H1 (cell line): ENCODE data around the gene NCAM1. TPM values are rescaled to one million over a fixed set of nuclear protein-coding genes. Genes with fewer than 3 reads are reported as not detected.

Experiments used
- CREB1 ChIP-seq: IDR thresholded peaks from 2 replicates; pipeline ENCODE4 v1.6.1; 2012; ENCODE audit warnings: inconsistent platforms
- RBBP5 ChIP-seq: IDR thresholded peaks from 2 replicates; pipeline ENCODE4 v1.7.1; 2012; ENCODE audit warnings: low read depth, mild to moderate bottlenecking, inconsistent platforms, low read length, moderate library complexity, borderline replicate concordance
- RFX5 ChIP-seq: IDR thresholded peaks from 2 replicates; pipeline ENCODE4 v1.6.1; 2011; ENCODE audit warnings: low read depth, low read length, improper control_type of control experiment, borderline replicate concordance
- SAP30 ChIP-seq: fragments of 300-600 bp; sonication (generic); IDR thresholded peaks from 2 replicates; pipeline ENCODE4 v1.7.1; 2012; ENCODE audit warnings: low read length, moderate library complexity, mild to moderate bottlenecking, inconsistent platforms; ENCODE audit not compliant: insufficient read depth, insufficient replicate concordance
- SRF ChIP-seq: IDR thresholded peaks from 2 replicates; pipeline ENCODE4 v1.6.1; 2011; ENCODE audit warnings: mild to moderate bottlenecking, low read depth, low read length, moderate library complexity
- TAF7 ChIP-seq: optimal IDR thresholded peaks from 2 replicates; pipeline ENCODE3; 2011; ENCODE audit warnings: low read depth, mild to moderate bottlenecking, inconsistent platforms, low read length, moderate library complexity, borderline replicate concordance
- polyA plus RNA-seq, 7 experiments: library from polyadenylated mRNA; depleted of rRNA in 3 of 7; stranded (reverse) in 5 of 7; unstranded in 2 of 7; fragments of >200 nt in 5 of 7; fragments of 200-250 nt in 2 of 7; gene quantifications; 1 replicate in 5 of 7; 2 replicates in 1 of 7; 4 replicates in 1 of 7; pipeline versions ENCODE4 v1.2.1 to v1.2.3, GENCODE V29; 2011 to 2013; ENCODE audit warnings: missing spikeins in 2 of 7, mixed read lengths in 2 of 7
- total RNA-seq: library from RNA; stranded (reverse); fragmentation: NEBNext Ultra II Directional; extraction: Animal tissue kit (Norgen Biotek cat#: 25700); gene quantifications from 2 replicates; pipeline ENCODE4 v1.2.1, GENCODE V29; 2021
- TF ChIP-seq, protein P1 (sequence below): fragments of 300-600 bp; sonication (generic); IDR thresholded peaks from 2 replicates; pipeline ENCODE4 v1.7.1; 2012; ENCODE audit warnings: low read length, moderate library complexity, mild to moderate bottlenecking, inconsistent platforms; ENCODE audit not compliant: insufficient replicate concordance

NCAM1 gene
- total and polyA plus RNA-seq, 2 of the 8 experiments (the other 6 are each of a cell fraction or from before 2014, with no cell fraction given) = 3.1 to 4.3 TPM

DNA sequence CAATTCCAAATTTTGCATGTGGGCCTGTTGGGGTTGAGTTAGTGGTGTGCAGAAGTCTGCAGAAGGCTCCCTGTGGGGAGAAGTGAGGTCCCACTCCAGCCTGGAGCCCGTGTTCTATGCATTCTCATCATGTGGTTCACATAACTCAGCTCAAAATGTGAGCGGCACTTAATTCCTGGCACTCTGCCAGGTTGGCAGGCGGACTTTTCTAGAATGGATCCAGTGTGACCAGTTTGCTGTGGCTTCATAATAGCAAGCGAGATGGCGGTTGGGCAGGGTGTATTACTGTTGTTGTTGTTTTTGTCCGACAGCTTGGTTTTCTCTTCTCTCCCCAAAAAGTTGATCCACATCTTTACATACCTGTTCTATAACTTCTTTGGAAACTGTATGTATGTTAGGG is 206.4 kb downstream of the NCAM1 start (continued):
- TF ChIP-seq, protein P1, sequence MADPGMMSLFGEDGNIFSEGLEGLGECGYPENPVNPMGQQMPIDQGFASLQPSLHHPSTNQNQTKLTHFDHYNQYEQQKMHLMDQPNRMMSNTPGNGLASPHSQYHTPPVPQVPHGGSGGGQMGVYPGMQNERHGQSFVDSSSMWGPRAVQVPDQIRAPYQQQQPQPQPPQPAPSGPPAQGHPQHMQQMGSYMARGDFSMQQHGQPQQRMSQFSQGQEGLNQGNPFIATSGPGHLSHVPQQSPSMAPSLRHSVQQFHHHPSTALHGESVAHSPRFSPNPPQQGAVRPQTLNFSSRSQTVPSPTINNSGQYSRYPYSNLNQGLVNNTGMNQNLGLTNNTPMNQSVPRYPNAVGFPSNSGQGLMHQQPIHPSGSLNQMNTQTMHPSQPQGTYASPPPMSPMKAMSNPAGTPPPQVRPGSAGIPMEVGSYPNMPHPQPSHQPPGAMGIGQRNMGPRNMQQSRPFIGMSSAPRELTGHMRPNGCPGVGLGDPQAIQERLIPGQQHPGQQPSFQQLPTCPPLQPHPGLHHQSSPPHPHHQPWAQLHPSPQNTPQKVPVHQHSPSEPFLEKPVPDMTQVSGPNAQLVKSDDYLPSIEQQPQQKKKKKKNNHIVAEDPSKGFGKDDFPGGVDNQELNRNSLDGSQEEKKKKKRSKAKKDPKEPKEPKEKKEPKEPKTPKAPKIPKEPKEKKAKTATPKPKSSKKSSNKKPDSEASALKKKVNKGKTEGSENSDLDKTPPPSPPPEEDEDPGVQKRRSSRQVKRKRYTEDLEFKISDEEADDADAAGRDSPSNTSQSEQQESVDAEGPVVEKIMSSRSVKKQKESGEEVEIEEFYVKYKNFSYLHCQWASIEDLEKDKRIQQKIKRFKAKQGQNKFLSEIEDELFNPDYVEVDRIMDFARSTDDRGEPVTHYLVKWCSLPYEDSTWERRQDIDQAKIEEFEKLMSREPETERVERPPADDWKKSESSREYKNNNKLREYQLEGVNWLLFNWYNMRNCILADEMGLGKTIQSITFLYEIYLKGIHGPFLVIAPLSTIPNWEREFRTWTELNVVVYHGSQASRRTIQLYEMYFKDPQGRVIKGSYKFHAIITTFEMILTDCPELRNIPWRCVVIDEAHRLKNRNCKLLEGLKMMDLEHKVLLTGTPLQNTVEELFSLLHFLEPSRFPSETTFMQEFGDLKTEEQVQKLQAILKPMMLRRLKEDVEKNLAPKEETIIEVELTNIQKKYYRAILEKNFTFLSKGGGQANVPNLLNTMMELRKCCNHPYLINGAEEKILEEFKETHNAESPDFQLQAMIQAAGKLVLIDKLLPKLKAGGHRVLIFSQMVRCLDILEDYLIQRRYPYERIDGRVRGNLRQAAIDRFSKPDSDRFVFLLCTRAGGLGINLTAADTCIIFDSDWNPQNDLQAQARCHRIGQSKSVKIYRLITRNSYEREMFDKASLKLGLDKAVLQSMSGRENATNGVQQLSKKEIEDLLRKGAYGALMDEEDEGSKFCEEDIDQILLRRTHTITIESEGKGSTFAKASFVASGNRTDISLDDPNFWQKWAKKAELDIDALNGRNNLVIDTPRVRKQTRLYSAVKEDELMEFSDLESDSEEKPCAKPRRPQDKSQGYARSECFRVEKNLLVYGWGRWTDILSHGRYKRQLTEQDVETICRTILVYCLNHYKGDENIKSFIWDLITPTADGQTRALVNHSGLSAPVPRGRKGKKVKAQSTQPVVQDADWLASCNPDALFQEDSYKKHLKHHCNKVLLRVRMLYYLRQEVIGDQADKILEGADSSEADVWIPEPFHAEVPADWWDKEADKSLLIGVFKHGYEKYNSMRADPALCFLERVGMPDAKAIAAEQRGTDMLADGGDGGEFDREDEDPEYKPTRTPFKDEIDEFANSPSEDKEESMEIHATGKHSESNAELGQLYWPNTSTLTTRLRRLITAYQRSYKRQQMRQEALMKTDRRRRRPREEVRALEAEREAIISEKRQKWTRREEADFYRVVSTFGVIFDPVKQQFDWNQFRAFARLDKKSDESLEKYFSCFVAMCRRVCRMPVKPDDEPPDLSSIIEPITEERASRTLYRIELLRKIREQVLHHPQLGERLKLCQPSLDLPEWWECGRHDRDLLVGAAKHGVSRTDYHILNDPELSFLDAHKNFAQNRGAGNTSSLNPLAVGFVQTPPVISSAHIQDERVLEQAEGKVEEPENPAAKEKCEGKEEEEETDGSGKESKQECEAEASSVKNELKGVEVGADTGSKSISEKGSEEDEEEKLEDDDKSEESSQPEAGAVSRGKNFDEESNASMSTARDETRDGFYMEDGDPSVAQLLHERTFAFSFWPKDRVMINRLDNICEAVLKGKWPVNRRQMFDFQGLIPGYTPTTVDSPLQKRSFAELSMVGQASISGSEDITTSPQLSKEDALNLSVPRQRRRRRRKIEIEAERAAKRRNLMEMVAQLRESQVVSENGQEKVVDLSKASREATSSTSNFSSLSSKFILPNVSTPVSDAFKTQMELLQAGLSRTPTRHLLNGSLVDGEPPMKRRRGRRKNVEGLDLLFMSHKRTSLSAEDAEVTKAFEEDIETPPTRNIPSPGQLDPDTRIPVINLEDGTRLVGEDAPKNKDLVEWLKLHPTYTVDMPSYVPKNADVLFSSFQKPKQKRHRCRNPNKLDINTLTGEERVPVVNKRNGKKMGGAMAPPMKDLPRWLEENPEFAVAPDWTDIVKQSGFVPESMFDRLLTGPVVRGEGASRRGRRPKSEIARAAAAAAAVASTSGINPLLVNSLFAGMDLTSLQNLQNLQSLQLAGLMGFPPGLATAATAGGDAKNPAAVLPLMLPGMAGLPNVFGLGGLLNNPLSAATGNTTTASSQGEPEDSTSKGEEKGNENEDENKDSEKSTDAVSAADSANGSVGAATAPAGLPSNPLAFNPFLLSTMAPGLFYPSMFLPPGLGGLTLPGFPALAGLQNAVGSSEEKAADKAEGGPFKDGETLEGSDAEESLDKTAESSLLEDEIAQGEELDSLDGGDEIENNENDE = no peak
- TF ChIP-seq TAF7 (no peak), CREB1 (no peak), SRF (no peak), SAP30 (no peak), RFX5 (no peak), RBBP5 (no peak)
- TF ChIP-seq, all 59 proteins: peak for 0
